Measurements from ENCODE around the gene FAM9B. TPM values are rescaled to one million over a fixed set of nuclear protein-coding genes. Genes with fewer than 3 reads are reported as not detected.

The FAM9B gene
- total RNA-seq, 2 donors from 2014 or later, result not detected

GRCh38 chrX:9050331-9050730 is 16.4 kb upstream of the FAM9B start:
- no peaks in the 10 kb centered on the region for H3K27me3 ChIP-seq (replicated peaks; ENCODE audit: insufficient read depth)
- no peak for ATAC-seq (ENCODE audit: insufficient number of reproducible peaks, low FRiP score, low read depth)
- no peak for TF ChIP-seq CTCF (IDR thresholded peaks at IDR 0.05)
- no peak overlapping the region for H3K4me3 ChIP-seq
- H3K4me1 ChIP-seq (ENCODE audit: control insufficient read depth in 1 of 2, low read depth in 2 of 2), result no peaks in the 10 kb centered on the region
- H3K36me3 ChIP-seq, result no peaks in the 10 kb centered on the region
- H3K27ac ChIP-seq, result no peak overlapping the region
- DNase-seq (ENCODE audit: low spot score), result no peak
- H3K9me3 ChIP-seq, result no peaks in the 10 kb centered on the region

- ATAC-seq (ENCODE audit: insufficient number of reproducible peaks, low FRiP score, low read depth), result no peak
- H3K4me1 ChIP-seq (ENCODE audit: control insufficient read depth in 1 of 2, low read depth in 2 of 2), result no peaks in the 10 kb centered on the region
- H3K27ac ChIP-seq, result no peak overlapping the region
- no peaks in the 10 kb centered on the region for H3K36me3 ChIP-seq
- H3K4me3 ChIP-seq, result no peak overlapping the region
- no peak for TF ChIP-seq CTCF (IDR thresholded peaks at IDR 0.05)
- DNase-seq (ENCODE audit: low spot score), result no peak
- H3K9me3 ChIP-seq, result no peaks in the 10 kb centered on the region
- H3K27me3 ChIP-seq (replicated peaks; ENCODE audit: insufficient read depth), result no peaks in the 10 kb centered on the region
These were observed 14.9 kb upstream of the FAM9B start for GRCh38 chrX:9048801-9049200.

GRCh38 chrX:9038244-9038643 is 4.3 kb upstream of the FAM9B start:
- Histone ChIP-seq H3K27me3 (replicated peaks; ENCODE audit: insufficient read depth) (no peaks in the 10 kb centered on the region), H3K27ac (no peak overlapping the region), H3K36me3 (no peaks in the 10 kb centered on the region), H3K9me3 (no peaks in the 10 kb centered on the region), H3K4me3 (no peak overlapping the region), H3K4me1 (ENCODE audit: control insufficient read depth in 1 of 2, low read depth in 2 of 2) (no peaks in the 10 kb centered on the region)
- no peak for DNase-seq (ENCODE audit: low spot score)
- TF ChIP-seq CTCF (IDR thresholded peaks at IDR 0.05), result no peak
- no peak for ATAC-seq (ENCODE audit: insufficient number of reproducible peaks, low FRiP score, low read depth)

GRCh38 chrX:9037296-9037695 is 3.4 kb upstream of the FAM9B start:
- Histone ChIP-seq H3K36me3 (no peaks in the 10 kb centered on the region), H3K9me3 (no peaks in the 10 kb centered on the region), H3K27me3 (replicated peaks; ENCODE audit: insufficient read depth) (no peaks in the 10 kb centered on the region), H3K4me3 (no peak overlapping the region), H3K4me1 (ENCODE audit: control insufficient read depth in 1 of 2, low read depth in 2 of 2) (no peaks in the 10 kb centered on the region), H3K27ac (no peak overlapping the region)
- ATAC-seq (ENCODE audit: insufficient number of reproducible peaks, low FRiP score, low read depth) (no peak), DNase-seq (ENCODE audit: low spot score) (no peak)
- TF ChIP-seq CTCF (IDR thresholded peaks at IDR 0.05), result no peak

- TF ChIP-seq CTCF (IDR thresholded peaks at IDR 0.05), result no peak
- Histone ChIP-seq H3K27ac (no peak overlapping the region), H3K9me3 (no peaks in the 10 kb centered on the region), H3K4me1 (ENCODE audit: control insufficient read depth in 1 of 2, low read depth in 2 of 2) (no peaks in the 10 kb centered on the region), H3K4me3 (no peak overlapping the region), H3K27me3 (replicated peaks; ENCODE audit: insufficient read depth) (no peaks in the 10 kb centered on the region), H3K36me3 (no peaks in the 10 kb centered on the region)
- no peak for DNase-seq (ENCODE audit: low spot score)
- ATAC-seq (ENCODE audit: insufficient number of reproducible peaks, low FRiP score, low read depth), result no peak
These were observed 341 bp downstream of the FAM9B start for GRCh38 chrX:9033586-9033985.

Measured in thoracic aorta (tissue), 2 donors.